ENCODE measurements around the gene MSS51.

MSS51 gene

GRCh38 chr10:73433538-73433867, at the start of gene MSS51:
MSS51 (minus strand) TSS chr10:73433561; CDS start chr10:73428284, 5,277 bp downstream.
- no peak for DNase-seq
- intact Hi-C loops (cut with DNase I) = no loop called here

GRCh38 chr10:73480158-73480557, 46.8 kb upstream of the MSS51 start:
- intact Hi-C loops (cut with DNase I) = no loop called here
- DNase-seq = no peak

GRCh38 chr10:73478636-73479035, 45.3 kb upstream of the MSS51 start:
- intact Hi-C loops (cut with DNase I) = no loop called here
- no peak for DNase-seq

GRCh38 chr10:73471226-73471625, 37.9 kb upstream of the MSS51 start:
- DNase-seq = no peak
- intact Hi-C loops (cut with DNase I) = no loop called here

- no peak for DNase-seq
- intact Hi-C loops (cut with DNase I) = no loop called here
These were observed 36.2 kb upstream of the MSS51 start for GRCh38 chr10:73469579-73469978.

GRCh38 chr10:73467206-73467605, 33.8 kb upstream of the MSS51 start:
- intact Hi-C loops (cut with DNase I) = no loop called here
- DNase-seq = no peak

- DNase-seq = no peak
- intact Hi-C loops (cut with DNase I) = no loop called here
These were observed 32.8 kb upstream of the MSS51 start for GRCh38 chr10:73465978-73466726.

GRCh38 chr10:73460897-73461296, 27.5 kb upstream of the MSS51 start:
- DNase-seq = no peak
- intact Hi-C loops (cut with DNase I) = no loop called here

- intact Hi-C loops (cut with DNase I) = no loop called here
- no peak for DNase-seq
These were observed 26.4 kb upstream of the MSS51 start for GRCh38 chr10:73459683-73460314.

GRCh38 chr10:73456187-73456890, 23.0 kb upstream of the MSS51 start:
- DNase-seq = no peak
- intact Hi-C loops (cut with DNase I) = no loop called here

GRCh38 chr10:73449113-73449512, 15.8 kb upstream of the MSS51 start:
- DNase-seq = no peak
- intact Hi-C loops (cut with DNase I) = no loop called here

- DNase-seq = no peak
- intact Hi-C loops (cut with DNase I) = no loop called here
These were observed 15.0 kb upstream of the MSS51 start for GRCh38 chr10:73448384-73448783.

GRCh38 chr10:73446926-73447325, 13.6 kb upstream of the MSS51 start:
- no peak for DNase-seq
- intact Hi-C loops (cut with DNase I) = no loop called here

GRCh38 chr10:73444457-73444856, 11.1 kb upstream of the MSS51 start:
- DNase-seq = no peak
- intact Hi-C loops (cut with DNase I) = no loop called here

- intact Hi-C loops (cut with DNase I) = no loop called here
- DNase-seq = peak in 1 of 10 donors; percentile 17
These were observed 6.4 kb upstream of the MSS51 start for GRCh38 chr10:73439605-73440312.

- intact Hi-C loops (cut with DNase I) = no loop called here
- DNase-seq = no peak
These were observed 5.7 kb upstream of the MSS51 start for GRCh38 chr10:73439055-73439454.

GRCh38 chr10:73432646-73433537, 469 bp downstream of the MSS51 start:
- intact Hi-C loops (cut with DNase I) = no loop called here
- DNase-seq = no peak

- intact Hi-C loops (cut with DNase I) = no loop called here
These were observed 7.0 kb downstream of the MSS51 start for GRCh38 chr10:73426318-73426717.

GRCh38 chr10:73424478-73424877, 8.9 kb downstream of the MSS51 start:
- intact Hi-C loops (cut with DNase I) = no loop called here
- no peak for DNase-seq

More at GRCh38 chr10:73426318-73426717, 7.0 kb downstream of the MSS51 start:
- no peak for DNase-seq

- no peak for DNase-seq
- intact Hi-C loops (cut with DNase I) = no loop called here
These were observed 10.1 kb downstream of the MSS51 start for GRCh38 chr10:73423309-73423708.

Data from posterior cingulate gyrus (tissue), 11 donors.